ENCODE measurements around the gene MDGA2. TPM values are rescaled to one million over a fixed set of nuclear protein-coding genes. Genes with fewer than 3 reads are reported as not detected.

MDGA2 gene
- total and polyA plus RNA-seq, 9 of the 15 experiments (the other 6 are each of a cell fraction or from before 2014, with no cell fraction given): 0.01 to 0.18 (median 0.03) TPM; not detected in 5

GRCh38 chr14:47186486-47186885 is 488.9 kb downstream of the MDGA2 start:
- no TSS peak for BruUV-seq (replicated peaks)
- no peak overlapping the region for H3K9ac ChIP-seq (ENCODE audit: insufficient read depth in 1 of 2, low read depth in 2 of 2, low read length in 2 of 2)
- no peak for ATAC-seq
- no peak overlapping the region for H3K4me3 ChIP-seq
- in situ Hi-C loops (cut with MboI) (no loop called here), intact Hi-C loops (cut with micrococcal nuclease) (no loop called here)
- H3K4me2 ChIP-seq (ENCODE audit: insufficient read depth, low read length): no peak overlapping the region
- H3K4me1 ChIP-seq (replicated peaks in 1 of 2; ENCODE audit: control insufficient read depth in 2 of 2, insufficient read depth in 2 of 2, low read length in 2 of 2): no peaks in the 10 kb centered on the region
- no peak for FAIRE-seq
- H4K20me1 ChIP-seq (replicated peaks; ENCODE audit: control insufficient read depth, insufficient read depth, low read length): no peaks in the 10 kb centered on the region
- H3K79me2 ChIP-seq (ENCODE audit: control insufficient read depth, insufficient read depth, low read length): no peaks in the 10 kb centered on the region
- no peak overlapping the region for H2AFZ ChIP-seq (ENCODE audit: low read depth, low read length)
- no peaks in the 10 kb centered on the region for H3K27me3 ChIP-seq (ENCODE audit: control insufficient read depth in 2 of 2, insufficient read depth in 2 of 2, low read length in 2 of 2)
- no peak overlapping the region for H3K27ac ChIP-seq (ENCODE audit: extremely low read depth, low read depth, low read length)
- no peaks in the 10 kb centered on the region for H3K9me3 ChIP-seq (replicated peaks; ENCODE audit: control insufficient read depth, insufficient read depth, low read depth, low read length)
- H3K9me1 ChIP-seq (ENCODE audit: control insufficient read depth, insufficient read depth, low read length): no peaks in the 10 kb centered on the region
- CTCF ChIA-PET (ENCODE audit: low intra/inter-chr PET ratio): no interaction called here
- 0% methylated on average over 2 of the region's 2 CpGs for WGBS (ENCODE audit: insufficient coverage, low coverage, missing lambda C conversion rate)
- DNase-seq (ENCODE audit: extremely low read depth in 1 of 4, low spot score in 3 of 4): no peak
- POLR2A ChIA-PET: no interaction called here
- no peaks in the 10 kb centered on the region for H3K36me3 ChIP-seq (ENCODE audit: control insufficient read depth, insufficient read depth, low read length)
- TF ChIP-seq CEBPG (CRISPR knock-in tag; IDR thresholded peaks at IDR 0.05) (no peak), CEBPG (tag; conservative IDR thresholded peaks at IDR 0.05 in 1 of 2, IDR thresholded peaks at IDR 0.05 in 1 of 2) (no peak), PHF20 (IDR thresholded peaks at IDR 0.05; ENCODE audit: partially characterized antibody) (no peak), TFE3 (CRISPR knock-in tag; IDR thresholded peaks at IDR 0.05) (no peak), MGA (IDR thresholded peaks at IDR 0.05) (no peak), MAFK (IDR thresholded peaks at IDR 0.05; ENCODE audit: low read length) (no peak), SMAD1 (IDR thresholded peaks at IDR 0.05; ENCODE audit: low read depth, low read length, partially characterized antibody) (no peak), ZNF354B (CRISPR knock-in tag; IDR thresholded peaks at IDR 0.05) (no peak), ID3 (CRISPR knock-in tag; IDR thresholded peaks at IDR 0.05) (no peak), ID3 (tag; IDR thresholded peaks at IDR 0.05) (no peak), MCM7 (IDR thresholded peaks at IDR 0.05) (no peak)

All from K562 (cell line).